ENCODE data around the gene MFSD1.

- no peak for TF ChIP-seq ZNF318 (IDR thresholded peaks at IDR 0.05; ENCODE audit: borderline replicate concordance in 1 of 2, low read depth in 1 of 2)
- no peak for TF ChIP-seq MYC (IDR thresholded peaks at IDR 0.05; ENCODE audit: low read depth, low read length)
- TF ChIP-seq MYC (CRISPR knock-in tag; IDR thresholded peaks at IDR 0.05; ENCODE audit: borderline replicate concordance, low read depth), result no peak
- TF ChIP-seq ZNF277 (CRISPR knock-in tag; IDR thresholded peaks at IDR 0.05; ENCODE audit: borderline replicate concordance), result no peak
- TF ChIP-seq SMC3 (conservative IDR thresholded peaks at IDR 0.05; ENCODE audit: insufficient read depth, low read depth, low read length), result no peak
- TF ChIP-seq ZBTB5 (IDR thresholded peaks at IDR 0.05), result no peak
- TF ChIP-seq FOXP4 (CRISPR knock-in tag; IDR thresholded peaks at IDR 0.05; ENCODE audit: borderline replicate concordance), result no peak
- no peak for TF ChIP-seq NRF1 (conservative IDR thresholded peaks at IDR 0.05 in 1 of 2, IDR thresholded peaks at IDR 0.05 in 1 of 2)
- no peak for TF ChIP-seq ZNF408 (CRISPR knock-in tag; IDR thresholded peaks at IDR 0.05; ENCODE audit: low read depth)
- no peak for TF ChIP-seq RAD21 (CRISPR knock-in tag; conservative IDR thresholded peaks at IDR 0.05 in 1 of 2, IDR thresholded peaks at IDR 0.05 in 1 of 2)
These were observed 26.1 kb upstream of the MFSD1 start for GRCh38 chr3:158775426-158776410.

All from K562 (cell line).